HepG2 (cell line): ENCODE measurements around the gene TSSK2.

Experiments
- HDAC1 ChIP-seq: sonication (generic); formaldehyde crosslinking; IDR thresholded peaks from 2 replicates; pipeline ENCODE4 v1.5.1; 2020; ENCODE audit warnings: mild to moderate bottlenecking, missing genetic modification reagents
- HIVEP1 ChIP-seq: sonication (generic); formaldehyde crosslinking; IDR thresholded peaks from 2 replicates; pipeline ENCODE4 v1.4.0; 2020; ENCODE audit warnings: mild to moderate bottlenecking, missing genetic modification reagents
- MAFK ChIP-seq, 2 experiments: IDR thresholded peaks in 1 of 2; conservative IDR thresholded peaks in 1 of 2; 2 replicates each; pipeline ENCODE4 v1.6.1; 2011; ENCODE audit warnings: improper control_type of control experiment in 2 of 2, low read length in 2 of 2
- MTA3 ChIP-seq: sonication (generic); formaldehyde crosslinking; IDR thresholded peaks from 2 replicates; pipeline ENCODE4 v1.4.0; 2020; ENCODE audit warnings: missing genetic modification reagents
- NFIC ChIP-seq: IDR thresholded peaks from 2 replicates; pipeline ENCODE4 v1.6.1; 2012; ENCODE audit warnings: mild to moderate bottlenecking, low read length, inconsistent platforms
- POLR2A ChIP-seq, 2 experiments: IDR thresholded peaks; 2 replicates each; pipeline ENCODE4 v1.6.1; 2011; ENCODE audit warnings: low read depth in 2 of 2, low read length in 2 of 2, mild to moderate bottlenecking in 1 of 2, moderate library complexity in 1 of 2; ENCODE audit not compliant: insufficient read depth in 1 of 2
- SOX6 ChIP-seq, 2 experiments: fragments of 450-650 bp in 1 of 2; sonication (generic) in 1 of 2; formaldehyde crosslinking in 1 of 2; IDR thresholded peaks; 2 replicates each; pipeline versions ENCODE4 v1.4.0 to v1.6.1; 2017 to 2020; ENCODE audit warnings: antibody characterized with exemption in 1 of 2, mild to moderate bottlenecking in 1 of 2, missing genetic modification reagents in 1 of 2
- ZNF556 ChIP-seq: sonication (generic); formaldehyde crosslinking; IDR thresholded peaks from 2 replicates; pipeline ENCODE4 v1.4.0; 2020; ENCODE audit warnings: mild to moderate bottlenecking, missing genetic modification reagents, borderline replicate concordance
- TF ChIP-seq, protein P1 (sequence below): sonication (generic); formaldehyde crosslinking; IDR thresholded peaks from 2 replicates; pipeline ENCODE4 v1.5.0; 2020; ENCODE audit warnings: mild to moderate bottlenecking, missing genetic modification reagents, moderate library complexity

DNA sequence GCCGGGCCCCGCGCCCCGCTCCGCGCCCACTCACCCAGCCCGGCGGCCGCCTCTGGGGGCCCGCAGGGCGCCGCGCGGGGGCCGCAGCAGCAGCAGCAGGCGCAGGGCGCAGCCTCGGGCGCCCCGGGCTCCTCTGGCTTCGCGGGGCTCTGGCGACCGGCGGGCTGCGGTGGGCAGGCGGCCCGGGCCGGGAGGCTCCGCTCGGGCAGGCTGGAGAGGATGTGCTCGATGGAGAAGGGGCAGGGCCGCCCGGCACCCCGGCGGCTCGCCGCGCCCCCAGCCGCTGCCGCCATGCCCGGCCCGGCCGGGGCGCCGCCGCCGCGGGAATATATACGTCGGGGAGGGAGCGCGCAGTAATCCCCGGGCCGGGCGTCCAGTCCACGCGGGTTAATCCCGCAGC, 18.9 kb downstream of the TSSK2 start, which contains the start of gene GSC2:
- TF ChIP-seq, protein P1, sequence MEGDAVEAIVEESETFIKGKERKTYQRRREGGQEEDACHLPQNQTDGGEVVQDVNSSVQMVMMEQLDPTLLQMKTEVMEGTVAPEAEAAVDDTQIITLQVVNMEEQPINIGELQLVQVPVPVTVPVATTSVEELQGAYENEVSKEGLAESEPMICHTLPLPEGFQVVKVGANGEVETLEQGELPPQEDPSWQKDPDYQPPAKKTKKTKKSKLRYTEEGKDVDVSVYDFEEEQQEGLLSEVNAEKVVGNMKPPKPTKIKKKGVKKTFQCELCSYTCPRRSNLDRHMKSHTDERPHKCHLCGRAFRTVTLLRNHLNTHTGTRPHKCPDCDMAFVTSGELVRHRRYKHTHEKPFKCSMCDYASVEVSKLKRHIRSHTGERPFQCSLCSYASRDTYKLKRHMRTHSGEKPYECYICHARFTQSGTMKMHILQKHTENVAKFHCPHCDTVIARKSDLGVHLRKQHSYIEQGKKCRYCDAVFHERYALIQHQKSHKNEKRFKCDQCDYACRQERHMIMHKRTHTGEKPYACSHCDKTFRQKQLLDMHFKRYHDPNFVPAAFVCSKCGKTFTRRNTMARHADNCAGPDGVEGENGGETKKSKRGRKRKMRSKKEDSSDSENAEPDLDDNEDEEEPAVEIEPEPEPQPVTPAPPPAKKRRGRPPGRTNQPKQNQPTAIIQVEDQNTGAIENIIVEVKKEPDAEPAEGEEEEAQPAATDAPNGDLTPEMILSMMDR (CRISPR knock-in tag): no peak
- TF ChIP-seq POLR2A (IDR thresholded peaks at IDR 0.05; ENCODE audit: insufficient read depth in 1 of 2, low read depth in 2 of 2, low read length in 2 of 2): no peak
- no peak for TF ChIP-seq NFIC
- no peak for TF ChIP-seq MTA3 (CRISPR knock-in tag)
- no peak for TF ChIP-seq ZNF556 (CRISPR knock-in tag)
- TF ChIP-seq HIVEP1: no peak
- no peak for TF ChIP-seq HDAC1 (CRISPR knock-in tag)
- TF ChIP-seq SOX6 (IDR thresholded peaks at IDR 0.05): no peak
- TF ChIP-seq SOX6 (CRISPR knock-in tag; IDR thresholded peaks at IDR 0.05): no peak
- no peak for TF ChIP-seq MAFK (conservative IDR thresholded peaks at IDR 0.05 in 1 of 2, IDR thresholded peaks at IDR 0.05 in 1 of 2; ENCODE audit: low read length in 2 of 2)
